Raji (cell line): ENCODE measurements around the gene CX3CL1.

Experiments used
- POLR2A ChIP-seq: IDR thresholded peaks from 2 replicates; pipeline ENCODE4 v1.6.1; 2011; ENCODE audit warnings: low read depth, low read length, control low read depth; ENCODE audit not compliant: insufficient read depth

The CX3CL1 gene

DNA sequence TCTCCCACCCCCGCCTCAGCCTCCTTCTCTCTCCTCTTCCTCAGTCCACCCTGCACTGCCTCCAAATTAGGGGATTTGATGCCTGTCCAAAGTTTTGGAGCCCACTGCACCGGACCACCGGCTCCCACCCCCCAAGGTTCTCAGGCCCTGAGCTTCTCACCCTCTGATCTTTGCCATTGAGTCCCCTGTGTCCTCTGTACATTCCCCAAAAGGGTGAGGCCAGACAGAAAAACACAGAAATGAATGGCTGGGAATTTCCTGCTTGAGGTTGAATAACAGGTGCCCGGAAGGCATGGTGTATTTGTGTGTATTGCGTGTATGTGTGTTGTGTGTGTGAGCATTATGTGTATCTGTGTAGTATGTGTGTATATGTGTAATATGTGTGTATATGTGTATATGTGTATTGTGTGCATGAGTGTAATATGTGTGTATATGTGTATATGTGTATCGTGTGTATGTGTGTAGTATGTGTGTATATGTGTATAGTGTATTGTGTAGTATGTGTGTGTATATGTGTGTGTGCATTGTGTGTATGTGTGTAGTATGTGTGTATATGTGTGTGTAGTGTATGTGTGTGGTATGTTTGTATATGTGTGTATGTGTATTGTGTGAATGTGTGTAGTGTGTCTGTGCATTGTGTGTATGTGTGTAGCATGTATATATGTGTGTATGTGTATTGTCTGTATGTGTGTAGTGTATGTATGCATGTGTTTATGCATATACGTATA is 16.2 kb downstream of the CX3CL1 start:
- TF ChIP-seq POLR2A: no peak

DNA sequence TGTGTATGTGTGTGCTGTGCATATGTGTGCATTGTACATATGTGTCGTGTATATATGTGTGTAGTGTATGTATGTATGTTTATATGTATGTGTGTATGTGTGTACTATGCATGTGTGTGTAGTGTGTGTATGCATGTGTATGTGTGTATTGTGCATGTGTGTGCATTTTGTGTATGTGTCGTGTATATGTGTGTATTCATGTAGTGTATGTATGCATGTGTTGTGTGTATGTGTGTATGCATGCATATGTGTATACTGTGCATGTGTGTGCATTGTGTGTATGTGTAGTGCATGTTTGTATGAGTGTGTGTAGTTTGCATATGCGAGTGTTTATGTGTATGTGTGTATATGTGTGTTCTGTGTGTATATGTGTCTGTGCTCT is 16.8 kb downstream of the CX3CL1 start:
- TF ChIP-seq POLR2A: no peak

DNA sequence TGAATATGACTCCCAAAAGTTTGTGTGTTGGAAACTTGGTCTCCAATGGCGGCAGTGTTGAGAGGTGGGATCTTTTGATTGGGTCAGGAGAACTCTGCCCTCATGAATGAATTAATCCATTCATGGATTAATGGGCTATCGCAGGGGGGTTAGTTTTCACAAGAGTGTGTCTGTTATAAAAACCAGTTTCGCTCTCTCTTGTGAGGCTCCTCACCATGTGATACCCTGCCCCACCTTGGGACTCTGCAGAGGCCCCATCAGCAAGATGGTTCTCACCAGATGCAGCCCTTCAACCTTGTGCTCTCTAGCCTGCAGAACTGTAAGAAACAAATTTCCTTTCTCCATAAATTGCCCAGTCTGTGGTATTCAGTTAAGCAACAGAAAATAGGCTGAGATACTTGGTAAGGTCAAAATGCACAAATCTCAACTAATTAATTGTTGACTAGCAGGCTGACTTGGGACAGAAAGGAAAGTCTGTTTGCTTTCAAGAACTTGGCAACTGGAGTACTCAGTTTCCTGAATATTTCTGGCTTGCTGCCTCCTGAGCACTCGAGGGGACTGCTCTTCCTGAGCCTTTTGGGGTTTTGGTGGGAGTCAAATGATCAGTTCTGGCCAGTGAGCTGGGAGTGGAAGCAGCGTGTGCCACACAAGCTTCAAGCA is 18.5 kb downstream of the CX3CL1 start:
- TF ChIP-seq POLR2A: no peak

DNA sequence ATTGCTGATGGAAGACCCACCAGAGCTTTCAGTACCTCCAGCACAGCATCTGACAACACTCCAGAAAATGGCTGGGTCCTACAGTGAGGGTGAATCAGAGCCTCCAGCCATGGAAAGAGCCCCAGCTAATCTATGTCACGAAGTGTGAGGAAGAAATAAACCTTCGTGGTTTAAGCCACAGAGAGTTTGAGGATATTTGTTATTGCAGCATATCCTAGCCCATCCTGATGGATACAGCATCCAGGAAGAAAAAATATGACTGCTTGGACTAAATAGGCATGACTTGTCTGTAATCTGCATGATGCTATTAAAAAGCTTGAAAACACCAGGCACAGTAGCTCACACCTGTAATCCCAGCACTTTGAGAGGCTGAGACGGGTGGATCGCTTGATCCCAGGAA is 19.0 kb downstream of the CX3CL1 start:
- no peak for TF ChIP-seq POLR2A

DNA sequence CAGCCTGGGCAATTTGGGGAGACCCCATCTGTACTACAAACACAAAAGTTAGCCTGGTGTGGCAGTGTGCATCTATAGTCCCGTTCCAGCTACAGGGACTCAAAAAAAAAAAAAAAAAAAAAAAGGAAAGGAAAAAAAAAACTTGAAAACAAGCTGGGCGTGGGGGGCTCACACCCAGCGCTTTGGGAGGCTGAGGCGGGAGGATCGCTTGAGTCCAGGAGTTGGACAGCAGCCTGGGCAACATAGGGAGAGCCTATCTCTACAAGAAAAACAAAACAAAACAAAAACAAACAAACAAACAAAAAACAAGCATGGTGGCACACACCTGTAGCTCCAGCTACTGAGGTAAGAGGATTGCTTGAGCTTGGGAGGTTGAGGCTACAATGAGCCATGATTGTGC is 19.4 kb downstream of the CX3CL1 start:
- TF ChIP-seq POLR2A: no peak

DNA sequence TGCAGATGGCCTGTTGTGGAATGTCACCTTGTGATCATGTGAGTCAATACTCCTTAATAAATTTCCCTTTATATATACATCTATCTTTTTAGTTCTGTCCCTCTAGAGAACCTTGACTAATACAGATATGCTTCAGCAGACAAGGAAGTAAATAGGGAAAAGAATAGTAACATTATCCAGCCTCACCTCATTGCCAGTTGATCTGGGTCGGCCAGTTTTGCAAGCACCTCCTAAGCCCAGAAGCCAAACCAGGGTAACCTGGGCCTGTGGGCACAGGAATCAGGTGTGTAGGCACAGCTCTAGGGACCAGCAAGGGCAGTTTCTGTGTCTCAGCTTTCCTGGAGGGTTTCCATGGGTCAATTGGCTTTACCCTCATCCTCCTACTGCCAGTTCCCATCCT is 20.4 kb downstream of the CX3CL1 start:
- TF ChIP-seq POLR2A: no peak

DNA sequence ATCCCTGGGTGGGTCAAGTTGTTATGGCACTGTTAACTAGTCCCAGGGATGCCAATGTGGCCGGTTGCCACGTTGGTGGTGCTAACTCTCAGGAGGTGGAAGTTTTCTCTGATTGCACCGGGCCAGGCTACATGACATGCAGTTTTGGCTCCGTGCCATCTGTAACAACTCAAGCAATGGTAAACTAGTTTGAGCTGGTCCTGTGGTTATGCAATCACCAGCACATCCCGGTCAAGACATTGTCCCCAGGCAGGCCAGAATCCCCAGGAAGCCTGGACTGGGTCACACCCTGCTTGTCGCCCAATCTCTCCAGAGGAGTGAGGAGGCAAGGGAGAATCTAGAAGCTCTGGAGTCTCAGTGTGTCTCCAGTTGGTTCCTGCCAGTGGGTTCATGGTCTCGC is 22.2 kb downstream of the CX3CL1 start:
- TF ChIP-seq POLR2A: no peak

DNA sequence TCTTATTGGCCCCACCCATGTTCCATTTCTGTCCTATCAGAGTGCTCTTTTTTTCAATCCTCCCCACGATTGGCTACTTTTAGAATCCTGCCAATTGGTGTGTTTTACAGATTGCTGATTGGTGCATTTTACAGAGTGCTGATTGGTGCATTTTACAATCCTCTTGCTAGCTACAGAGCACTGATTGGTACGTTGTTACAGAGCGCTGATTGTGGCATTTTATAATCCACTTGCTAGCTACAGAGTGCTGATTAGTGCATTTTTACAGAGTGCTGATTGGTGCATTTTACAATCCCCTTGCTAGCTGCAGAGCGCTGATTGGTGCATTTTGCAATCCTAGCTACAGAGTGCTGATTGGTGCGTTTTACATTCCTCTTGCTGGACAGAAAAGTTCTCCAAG is 22.7 kb downstream of the CX3CL1 start:
- TF ChIP-seq POLR2A: no peak

DNA sequence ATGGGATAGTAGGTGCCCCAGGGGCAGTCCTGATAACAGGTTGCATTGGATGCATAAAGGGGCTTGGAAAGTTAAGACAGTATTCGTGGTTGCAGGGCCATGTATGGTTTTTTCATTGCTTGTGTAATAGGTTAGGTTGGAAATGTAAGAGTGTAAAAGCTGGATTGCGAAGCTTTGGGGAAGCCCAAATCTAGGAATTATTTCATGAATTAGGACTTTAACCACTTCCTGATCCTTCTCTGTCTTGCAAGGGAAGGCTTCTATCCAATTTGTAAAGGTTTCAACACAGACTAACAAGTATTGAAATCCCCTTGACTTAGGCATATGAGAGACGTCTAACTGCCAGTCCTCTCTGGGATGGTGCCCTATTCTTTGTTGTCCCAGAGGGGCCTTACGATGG is 24.5 kb downstream of the CX3CL1 start:
- TF ChIP-seq POLR2A: no peak

DNA sequence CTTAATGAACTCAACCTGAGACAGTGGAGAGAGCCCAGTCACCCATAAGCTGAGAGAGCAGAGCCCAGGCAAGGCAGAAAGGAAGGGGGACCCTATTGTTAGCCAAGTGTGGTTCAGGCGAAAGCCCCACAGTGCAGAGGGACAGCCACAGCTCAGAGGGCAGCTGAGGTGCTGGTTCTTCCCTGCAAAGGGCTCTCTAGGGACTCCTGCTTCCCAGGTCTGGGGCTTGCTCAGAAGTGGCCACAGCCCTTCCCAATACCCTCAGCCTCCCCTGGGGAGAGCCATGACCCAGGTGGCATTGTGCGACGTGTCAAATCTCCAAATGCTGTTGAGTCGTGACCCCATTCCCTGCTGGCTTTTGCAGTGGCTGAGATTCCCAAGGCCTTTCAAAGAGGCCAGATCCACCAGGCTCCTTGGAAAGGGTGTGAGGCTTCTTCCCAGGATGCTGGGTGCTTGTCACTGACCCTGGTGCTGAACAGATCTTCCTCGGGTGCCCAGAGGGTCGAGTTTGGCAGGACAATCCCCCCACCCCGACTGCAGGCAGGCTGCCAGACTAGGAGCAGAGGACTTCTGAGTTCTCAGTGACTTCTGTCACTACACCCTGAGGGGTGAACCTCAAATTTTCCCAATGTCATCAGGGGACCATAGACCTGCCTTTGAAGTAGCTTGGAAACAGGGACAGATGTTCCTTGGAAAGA is 29.8 kb downstream of the CX3CL1 start:
- TF ChIP-seq POLR2A: no peak

DNA sequence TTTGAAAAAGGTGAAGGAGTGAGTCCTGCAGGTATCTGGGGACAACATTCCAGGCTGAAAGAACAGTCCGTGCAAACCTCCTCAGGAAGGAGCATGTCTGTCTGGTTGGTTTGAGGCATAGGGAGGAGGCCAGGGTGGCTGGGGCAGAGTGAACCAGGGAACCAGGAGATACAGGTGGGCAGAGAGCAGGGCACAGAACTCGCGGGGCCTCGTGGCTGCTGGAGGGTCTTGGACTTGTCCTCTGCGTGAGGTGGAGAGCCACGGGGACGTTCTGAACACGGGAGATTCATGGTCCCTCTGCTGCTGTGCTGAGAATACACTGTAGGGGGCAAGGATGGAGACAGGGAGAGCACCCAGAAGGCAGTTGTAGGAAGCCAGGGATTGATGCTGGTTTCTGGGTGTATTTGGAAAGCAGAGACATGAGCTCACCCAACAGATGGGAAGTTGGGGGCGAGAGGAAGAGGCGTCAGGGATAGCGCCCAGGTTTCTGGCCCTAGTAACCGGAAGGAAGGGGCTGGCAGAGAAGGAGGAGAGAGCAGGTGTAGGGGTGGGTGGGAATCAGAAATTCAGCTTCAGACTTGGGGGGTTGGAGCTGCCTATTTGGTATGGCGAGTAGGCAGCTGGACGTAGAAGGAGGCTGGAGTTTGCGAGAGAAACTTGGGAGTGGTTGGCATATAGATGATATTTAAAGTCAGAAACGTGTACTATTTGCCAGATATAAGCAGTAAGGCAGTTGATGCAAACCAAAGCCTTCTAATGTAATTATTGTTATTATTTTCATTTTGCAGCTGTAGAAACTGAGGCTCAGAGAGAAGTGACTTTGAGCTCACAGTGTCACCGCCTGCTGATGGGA is 31.9 kb downstream of the CX3CL1 start, which contains the start of gene CCL17:
TSS of gene CCL17 (plus strand) at position 803 of the 853 bp plus-strand sequence. CDS start 9,166 bp downstream, outside the sequence.
- TF ChIP-seq POLR2A: no peak

DNA sequence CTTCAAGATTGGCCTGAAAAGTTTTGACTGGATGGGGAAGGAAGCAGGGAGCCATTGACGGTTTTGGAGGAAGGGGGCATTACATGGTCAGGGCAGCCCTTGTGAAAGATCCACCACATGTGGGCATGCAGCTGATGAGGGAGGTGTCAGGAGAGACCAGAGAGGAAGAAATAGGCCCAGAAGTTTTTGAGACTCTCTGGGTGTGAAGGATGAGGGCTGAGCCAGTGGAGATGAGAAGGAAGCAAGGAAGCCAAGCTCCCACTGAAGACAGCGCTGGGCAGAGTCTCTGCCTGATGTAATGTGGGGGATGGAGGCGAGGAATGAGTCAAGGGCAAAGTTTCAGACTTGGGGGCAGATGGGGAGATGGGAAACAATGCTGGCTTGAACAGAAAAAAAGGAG is 32.8 kb downstream of the CX3CL1 start:
- TF ChIP-seq POLR2A: no peak

DNA sequence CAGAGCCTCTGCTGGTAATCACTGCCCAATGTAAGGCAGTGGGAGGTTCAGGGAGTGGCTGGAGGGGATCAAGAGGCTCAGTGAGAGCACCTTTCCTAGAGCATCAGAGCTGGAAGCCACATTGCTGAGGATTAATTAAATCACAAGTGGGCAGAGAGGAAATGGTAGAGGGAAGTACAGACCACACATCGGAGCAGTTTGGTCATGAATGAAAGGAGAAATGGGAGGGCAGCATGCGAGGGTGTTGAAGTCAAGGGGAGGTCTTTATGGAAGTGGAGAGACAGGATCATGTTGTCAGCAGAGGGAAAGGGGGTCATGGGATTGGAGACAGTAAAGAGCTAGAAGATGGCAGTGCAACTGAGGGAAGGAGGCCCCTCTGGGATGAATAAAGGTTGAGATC is 34.6 kb downstream of the CX3CL1 start:
- no peak for TF ChIP-seq POLR2A

DNA sequence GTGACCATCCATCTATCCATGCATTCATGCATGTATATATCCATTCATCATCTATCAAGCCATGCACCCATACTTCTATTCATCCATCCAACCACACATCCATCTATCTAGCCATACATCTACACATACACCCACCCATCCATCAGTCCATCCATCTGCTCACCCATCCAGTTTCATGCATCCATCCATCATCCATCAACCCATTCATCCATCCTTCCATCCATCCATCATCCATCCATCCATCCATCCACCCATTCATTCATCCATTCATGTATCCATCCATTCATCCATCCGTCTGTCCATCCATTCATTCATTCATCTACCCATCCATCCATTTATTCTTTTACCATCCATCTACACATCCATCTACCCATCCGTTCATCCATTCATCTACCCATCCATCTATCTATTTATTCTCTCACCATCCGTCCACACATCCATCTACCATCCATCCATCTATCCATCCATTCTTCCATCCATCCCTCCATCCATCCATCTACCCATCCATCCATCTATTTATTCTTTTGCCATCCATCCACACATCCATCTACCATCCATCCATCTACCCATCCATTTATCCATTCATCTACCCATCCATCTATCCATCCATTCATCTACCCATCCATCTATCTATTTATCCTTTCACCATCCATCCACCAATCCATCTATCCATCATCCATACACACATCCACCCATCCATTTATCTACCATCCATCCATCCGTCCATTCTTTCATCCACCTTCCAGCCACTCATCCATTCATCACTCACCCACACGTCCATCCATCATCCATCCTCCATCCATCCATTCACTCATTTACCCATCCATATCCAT is 35.4 kb downstream of the CX3CL1 start:
- no peak for TF ChIP-seq POLR2A
